H1 (cell line): ENCODE measurements around the gene COL27A1. TPM values are rescaled to one million over a fixed set of nuclear protein-coding genes. Genes with fewer than 3 reads are reported as not detected.

Experiments used
- JUND ChIP-seq: IDR thresholded peaks from 2 replicates; pipeline ENCODE4 v1.6.1; 2011; ENCODE audit warnings: mild to moderate bottlenecking, improper control_type of control experiment, low read length
- KDM4A ChIP-seq: IDR thresholded peaks from one replicate; pipeline ENCODE4 v1.7.1; 2012; ENCODE audit warnings: low read depth, mild to moderate bottlenecking, moderate library complexity, low read length, inconsistent platforms; ENCODE audit not compliant: severe bottlenecking
- SIRT6 ChIP-seq: IDR thresholded peaks from one replicate; pipeline ENCODE4 v1.7.1; 2012; ENCODE audit warnings: low read length, inconsistent platforms
- SP1 ChIP-seq: IDR thresholded peaks from 2 replicates; pipeline ENCODE4 v1.6.1; 2011; ENCODE audit warnings: low read depth, low read length
- YY1 ChIP-seq: IDR thresholded peaks from 2 replicates; pipeline ENCODE4 v1.6.1; 2011; ENCODE audit warnings: low read depth, mild to moderate bottlenecking, low read length
- polyA plus RNA-seq, 7 experiments: library from polyadenylated mRNA; depleted of rRNA in 3 of 7; stranded (reverse) in 5 of 7; unstranded in 2 of 7; fragments of >200 nt in 5 of 7; fragments of 200-250 nt in 2 of 7; gene quantifications; 1 replicate in 5 of 7; 2 replicates in 1 of 7; 4 replicates in 1 of 7; pipeline versions ENCODE4 v1.2.1 to v1.2.3, GENCODE V29; 2011 to 2013; ENCODE audit warnings: missing spikeins in 2 of 7, mixed read lengths in 2 of 7
- total RNA-seq: library from RNA; stranded (reverse); fragmentation: NEBNext Ultra II Directional; extraction: Animal tissue kit (Norgen Biotek cat#: 25700); gene quantifications from 2 replicates; pipeline ENCODE4 v1.2.1, GENCODE V29; 2021
- TF ChIP-seq, protein P1 (sequence below): IDR thresholded peaks from 2 replicates; pipeline ENCODE4 v1.6.1; 2012; ENCODE audit warnings: inconsistent platforms
- TF ChIP-seq, protein P2 (sequence below): IDR thresholded peaks from 2 replicates; pipeline ENCODE4 v1.6.1; 2011; ENCODE audit warnings: low read depth, mild to moderate bottlenecking, low read length; ENCODE audit not compliant: insufficient read depth

Gene COL27A1
- total and polyA plus RNA-seq, 2 of the 8 experiments (the other 6 are each of a cell fraction or from before 2014, with no cell fraction given), result 15.1 to 22.8 TPM

DNA sequence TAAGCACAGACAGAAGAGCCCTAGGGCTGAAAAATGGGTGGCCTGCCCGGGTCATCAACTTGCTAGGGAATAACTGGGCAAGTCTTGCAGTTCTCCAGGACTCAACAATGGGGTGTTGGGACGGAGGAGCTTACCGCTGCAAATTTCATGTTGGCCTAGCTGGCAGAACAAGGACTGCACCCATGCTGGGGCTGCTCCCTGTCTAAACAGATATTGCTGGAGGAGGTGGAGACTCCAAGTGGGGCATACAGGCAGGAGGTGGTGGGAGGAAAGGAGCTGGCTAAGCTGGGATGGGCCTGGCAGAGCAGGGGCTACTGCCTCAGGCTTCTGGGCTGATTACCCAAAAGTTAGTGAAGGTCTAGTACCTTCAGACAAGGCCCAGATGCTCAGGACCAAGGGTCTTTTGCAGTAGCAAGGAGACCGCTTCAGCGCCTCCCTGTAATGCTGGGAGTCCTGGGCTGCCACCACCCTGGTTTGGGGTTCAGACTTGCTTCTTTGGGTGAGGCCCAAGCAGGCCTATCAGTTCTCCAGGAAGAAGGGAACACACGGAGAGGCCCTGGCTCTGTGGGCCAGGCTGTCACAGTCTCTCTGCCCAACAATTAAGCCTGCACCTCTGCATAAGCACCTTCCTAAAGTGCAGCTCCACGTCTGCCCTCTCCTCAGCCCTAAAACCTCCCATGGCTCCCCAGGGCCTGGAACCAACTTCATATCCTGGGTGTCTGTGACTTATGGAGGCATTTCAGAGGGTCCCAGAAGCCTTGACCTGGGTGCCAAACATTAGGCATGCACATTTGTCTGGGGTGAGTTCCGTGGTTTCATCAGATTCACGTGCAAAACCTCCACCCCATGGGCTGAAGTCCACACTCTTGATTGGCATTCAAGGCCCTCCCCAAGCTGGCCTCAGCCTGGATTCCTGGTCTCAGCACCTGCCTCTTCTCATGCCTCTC, 32.0 kb upstream of the COL27A1 start (continued):
- TF ChIP-seq YY1, result no peak
- no peak for TF ChIP-seq JUND
- TF ChIP-seq, protein P1, sequence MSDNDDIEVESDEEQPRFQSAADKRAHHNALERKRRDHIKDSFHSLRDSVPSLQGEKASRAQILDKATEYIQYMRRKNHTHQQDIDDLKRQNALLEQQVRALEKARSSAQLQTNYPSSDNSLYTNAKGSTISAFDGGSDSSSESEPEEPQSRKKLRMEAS, result no peak
- TF ChIP-seq SIRT6, result no peak
- TF ChIP-seq SP1, result no peak
- no peak for TF ChIP-seq KDM4A
- TF ChIP-seq, protein P2, sequence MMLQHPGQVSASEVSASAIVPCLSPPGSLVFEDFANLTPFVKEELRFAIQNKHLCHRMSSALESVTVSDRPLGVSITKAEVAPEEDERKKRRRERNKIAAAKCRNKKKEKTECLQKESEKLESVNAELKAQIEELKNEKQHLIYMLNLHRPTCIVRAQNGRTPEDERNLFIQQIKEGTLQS, result no peak
